H1 (cell line): Measurements from ENCODE around the gene DUS1L. TPM values are rescaled to one million over a fixed set of nuclear protein-coding genes. Genes with fewer than 3 reads are reported as not detected.

Experiments used
- CTCF ChIA-PET: fragments of 300-600 bp; sonication (Branson Sonifier 250); formaldehyde crosslinking; loops from one replicate; lab custom pipeline; 2021; ENCODE audit not compliant: partially characterized antibody; lab: Charles Lee
- POLR2A ChIA-PET: fragments of 300-600 bp; sonication (Branson Sonifier 250); formaldehyde crosslinking; loops from one replicate; lab custom pipeline; 2021; ENCODE audit warnings: inconsistent platforms; ENCODE audit not compliant: partially characterized antibody; lab: Charles Lee
- DNase-seq, 2 experiments: peaks; one replicate each; pipeline versions ENCODE4 v3.0.0 to v3.0.0-alpha.2; 2010 to 2022; ENCODE audit warnings: low spot score in 2 of 2, low read depth in 1 of 2, mixed read lengths in 1 of 2
- FAIRE-seq: peaks from 2 replicates; lab custom pipeline; 2011; peaks lifted over from hg19 to GRCh38; lab: Jason Lieb, UNC
- H2AFZ ChIP-seq: 2 replicates; pipeline ENCODE4 v1.8.1; 2012; ENCODE audit warnings: low read length, inconsistent platforms
- H2AK5ac ChIP-seq: 2 replicates; pipeline ENCODE4 v1.6.1; 2013; ENCODE audit warnings: low read depth, low read length
- H2BK120ac ChIP-seq: replicated peaks from 2 replicates; pipeline ENCODE3; 2013; ENCODE audit warnings: low read depth, low read length, inconsistent platforms
- H2BK12ac ChIP-seq: 2 replicates; pipeline ENCODE4 v1.6.1; 2013; ENCODE audit warnings: low read depth, low read length
- H2BK15ac ChIP-seq: 2 replicates; pipeline ENCODE4 v1.6.1; 2013; ENCODE audit warnings: low read length
- H2BK20ac ChIP-seq: 2 replicates; pipeline ENCODE4 v1.6.1; 2013; ENCODE audit warnings: low read length
- H2BK5ac ChIP-seq: 2 replicates; pipeline ENCODE4 v1.6.1; 2013; ENCODE audit warnings: low read depth, low read length
- H3K14ac ChIP-seq: 2 replicates; pipeline ENCODE4 v1.6.1; 2013; ENCODE audit warnings: inconsistent platforms; ENCODE audit not compliant: insufficient read length
- H3K18ac ChIP-seq: 2 replicates; pipeline ENCODE4 v1.6.1; 2013; ENCODE audit warnings: low read length; ENCODE audit errors: extremely low read depth
- H3K23ac ChIP-seq: 2 replicates; pipeline ENCODE4 v1.6.1; 2013; ENCODE audit warnings: inconsistent platforms; ENCODE audit not compliant: insufficient read length
- H3K23me2 ChIP-seq: 2 replicates; pipeline ENCODE4 v1.6.1; 2013; ENCODE audit warnings: low read depth, low read length
- H3K27ac ChIP-seq: 2 replicates; pipeline ENCODE4 v1.6.1; 2011; ENCODE audit warnings: low read depth, low read length, inconsistent platforms
- H3K27me3 ChIP-seq, 4 experiments: replicated peaks in 1 of 4; 1 replicate in 1 of 4; 2 replicates in 3 of 4; pipeline versions ENCODE4 v1.6.1 to v1.8.1; 2011 to 2013; ENCODE audit warnings: low read length in 3 of 4, mild to moderate bottlenecking in 3 of 4, inconsistent platforms in 2 of 4, mixed read lengths in 2 of 4, moderate library complexity in 1 of 4; ENCODE audit not compliant: control insufficient read depth in 3 of 4, insufficient read depth in 3 of 4; ENCODE audit errors: extremely low read depth in 1 of 4
- H3K36me3 ChIP-seq, 4 experiments: 2 replicates each; pipeline versions ENCODE4 v1.6.1 to v1.8.1; 2011 to 2013; ENCODE audit warnings: mild to moderate bottlenecking in 4 of 4, low read length in 3 of 4, moderate library complexity in 2 of 4, control low read depth in 1 of 4, inconsistent platforms in 1 of 4; ENCODE audit not compliant: insufficient read depth in 4 of 4, control insufficient read depth in 2 of 4
- H3K4ac ChIP-seq: replicated peaks from 2 replicates; pipeline ENCODE3; 2013; ENCODE audit warnings: low read length, low read depth, mixed read lengths, inconsistent platforms; ENCODE audit not compliant: insufficient read length
- H3K4me1 ChIP-seq, 4 experiments: replicated peaks in 1 of 4; 1 replicate in 1 of 4; 2 replicates in 3 of 4; pipeline versions ENCODE4 v1.6.1 to v1.8.1; 2011 to 2013; ENCODE audit warnings: low read length in 3 of 4, inconsistent platforms in 2 of 4, mixed read lengths in 1 of 4; ENCODE audit not compliant: insufficient read depth in 4 of 4, control insufficient read depth in 3 of 4
- H3K4me2 ChIP-seq, 2 experiments: 2 replicates each; pipeline versions ENCODE4 v1.6.1 to v1.8.1; 2011 to 2013; ENCODE audit warnings: low read depth in 2 of 2, low read length in 2 of 2, control low read depth in 1 of 2, inconsistent platforms in 1 of 2, mild to moderate bottlenecking in 1 of 2; ENCODE audit not compliant: insufficient read depth in 1 of 2
- H3K4me3 ChIP-seq, 4 experiments: fragments of 200-600, 300-600 bp in 1 of 4; sonication (generic), shearing (Covaris generic), sonication (Bioruptor Twin) in 1 of 4; 2 replicates each; pipeline versions ENCODE4 v1.5.1 to v1.8.1; 2011 to 2016; ENCODE audit warnings: low read length in 4 of 4, low read depth in 3 of 4, control low read depth in 2 of 4, inconsistent platforms in 2 of 4, mild to moderate bottlenecking in 2 of 4, mixed read lengths in 1 of 4, moderate library complexity in 1 of 4; ENCODE audit not compliant: insufficient read depth in 2 of 4; ENCODE audit errors: extremely low read depth in 1 of 4
- H3K56ac ChIP-seq: replicated peaks from 2 replicates; pipeline ENCODE3; 2013; ENCODE audit warnings: low read depth, mild to moderate bottlenecking, mixed read lengths, low read length, inconsistent platforms; ENCODE audit not compliant: insufficient read length
- H3K79me1 ChIP-seq: 2 replicates; pipeline ENCODE4 v1.6.1; 2013; ENCODE audit warnings: low read depth, low read length, control low read depth
- H3K79me2 ChIP-seq, 2 experiments: 2 replicates each; pipeline versions ENCODE4 v1.6.1 to v1.8.1; 2012 to 2013; ENCODE audit warnings: low read length in 2 of 2, mild to moderate bottlenecking in 2 of 2, inconsistent platforms in 1 of 2; ENCODE audit not compliant: insufficient read depth in 2 of 2, control insufficient read depth in 1 of 2
- H3K9ac ChIP-seq, 4 experiments: replicated peaks in 1 of 4; 1 replicate in 1 of 4; 2 replicates in 3 of 4; pipeline versions ENCODE4 v1.6.1 to v1.8.1; 2011 to 2013; ENCODE audit warnings: low read depth in 3 of 4, low read length in 3 of 4, control low read depth in 2 of 4, mild to moderate bottlenecking in 2 of 4, moderate library complexity in 2 of 4, inconsistent platforms in 1 of 4; ENCODE audit errors: extremely low read depth in 1 of 4
- H3K9me3 ChIP-seq, 2 experiments: 2 replicates each; pipeline versions ENCODE4 v1.6.1 to v1.8.1; 2012 to 2013; ENCODE audit warnings: mild to moderate bottlenecking in 2 of 2, moderate library complexity in 2 of 2, control low read depth in 1 of 2, inconsistent platforms in 1 of 2, low read depth in 1 of 2, low read length in 1 of 2, mixed read lengths in 1 of 2; ENCODE audit not compliant: insufficient read depth in 2 of 2
- H4K20me1 ChIP-seq, 2 experiments: replicated peaks in 1 of 2; 2 replicates each; pipeline versions ENCODE3 to v1.8.1; 2011 to 2013; ENCODE audit warnings: inconsistent platforms in 2 of 2, low read length in 2 of 2, mild to moderate bottlenecking in 1 of 2; ENCODE audit not compliant: insufficient read depth in 2 of 2, control insufficient read depth in 1 of 2
- H4K5ac ChIP-seq: 2 replicates; pipeline ENCODE4 v1.6.1; 2013; ENCODE audit warnings: low read length, low read depth, mixed read lengths, inconsistent platforms; ENCODE audit not compliant: insufficient read length
- H4K8ac ChIP-seq: 2 replicates; pipeline ENCODE4 v1.8.0; 2013; ENCODE audit warnings: mild to moderate bottlenecking, moderate library complexity, low read length, inconsistent platforms; ENCODE audit not compliant: insufficient read depth; ENCODE audit errors: extremely low read depth
- H4K91ac ChIP-seq: replicated peaks from 2 replicates; pipeline ENCODE3; 2013; ENCODE audit warnings: low read length, mixed read lengths, inconsistent platforms; ENCODE audit not compliant: insufficient read length
- EP300 ChIP-seq, 2 experiments: IDR thresholded peaks; 1 replicate in 1 of 2; 2 replicates in 1 of 2; pipeline ENCODE4 v1.6.1; 2011 to 2012; ENCODE audit warnings: low read depth in 2 of 2, low read length in 2 of 2, mild to moderate bottlenecking in 2 of 2, borderline replicate concordance in 1 of 2, inconsistent platforms in 1 of 2, moderate library complexity in 1 of 2
- RAD21 ChIP-seq, 2 experiments: IDR thresholded peaks in 1 of 2; conservative IDR thresholded peaks in 1 of 2; 2 replicates each; pipeline ENCODE4 v1.6.1; 2011; ENCODE audit warnings: low read depth in 2 of 2, low read length in 2 of 2, improper control_type of control experiment in 1 of 2, inconsistent platforms in 1 of 2, mild to moderate bottlenecking in 1 of 2, moderate library complexity in 1 of 2
- WGBS, 2 experiments: shearing (Covaris generic) in 1 of 2; methylation state at CpG; one replicate each; pipeline versions ENCODE4 v1.1.6 to v1.1.7; 2013 to 2015; ENCODE audit warnings: low lambda C conversion rate in 2 of 2, mixed read lengths in 2 of 2, inconsistent platforms in 1 of 2, low coverage in 1 of 2, missing lambda C conversion rate in 1 of 2; ENCODE audit not compliant: insufficient replicate concordance in 2 of 2, insufficient coverage in 1 of 2, insufficient read length in 1 of 2; ENCODE audit errors: extremely low coverage in 1 of 2, missing lambda C conversion rate in 1 of 2; 5-methylcytosine and 5-hydroxymethylcytosine counted together
- polyA plus RNA-seq, 7 experiments: library from polyadenylated mRNA; depleted of rRNA in 3 of 7; stranded (reverse) in 5 of 7; unstranded in 2 of 7; fragments of >200 nt in 5 of 7; fragments of 200-250 nt in 2 of 7; gene quantifications; 1 replicate in 5 of 7; 2 replicates in 1 of 7; 4 replicates in 1 of 7; pipeline versions ENCODE4 v1.2.1 to v1.2.3, GENCODE V29; 2011 to 2013; ENCODE audit warnings: missing spikeins in 2 of 7, mixed read lengths in 2 of 7
- total RNA-seq: library from RNA; stranded (reverse); fragmentation: NEBNext Ultra II Directional; extraction: Animal tissue kit (Norgen Biotek cat#: 25700); gene quantifications from 2 replicates; pipeline ENCODE4 v1.2.1, GENCODE V29; 2021
- TF ChIP-seq, protein P1 (sequence below): IDR thresholded peaks from 2 replicates; pipeline ENCODE4 v1.6.1; 2011; ENCODE audit warnings: low read length, improper control_type of control experiment
- TF ChIP-seq, protein P2 (sequence below), 3 experiments: IDR thresholded peaks; 1 replicate in 2 of 3; 2 replicates in 1 of 3; pipeline versions ENCODE4 v1.5.1 to v1.6.1; 2011; ENCODE audit warnings: low read length in 3 of 3, mild to moderate bottlenecking in 3 of 3, inconsistent platforms in 2 of 3, low read depth in 1 of 3, moderate library complexity in 1 of 3; ENCODE audit not compliant: insufficient read depth in 1 of 3; ENCODE audit errors: control extremely low read depth in 1 of 3

Gene DUS1L
- total and polyA plus RNA-seq, 2 of the 8 experiments (the other 6 are each of a cell fraction or from before 2014, with no cell fraction given), result 34.5 to 69.1 TPM

DNA sequence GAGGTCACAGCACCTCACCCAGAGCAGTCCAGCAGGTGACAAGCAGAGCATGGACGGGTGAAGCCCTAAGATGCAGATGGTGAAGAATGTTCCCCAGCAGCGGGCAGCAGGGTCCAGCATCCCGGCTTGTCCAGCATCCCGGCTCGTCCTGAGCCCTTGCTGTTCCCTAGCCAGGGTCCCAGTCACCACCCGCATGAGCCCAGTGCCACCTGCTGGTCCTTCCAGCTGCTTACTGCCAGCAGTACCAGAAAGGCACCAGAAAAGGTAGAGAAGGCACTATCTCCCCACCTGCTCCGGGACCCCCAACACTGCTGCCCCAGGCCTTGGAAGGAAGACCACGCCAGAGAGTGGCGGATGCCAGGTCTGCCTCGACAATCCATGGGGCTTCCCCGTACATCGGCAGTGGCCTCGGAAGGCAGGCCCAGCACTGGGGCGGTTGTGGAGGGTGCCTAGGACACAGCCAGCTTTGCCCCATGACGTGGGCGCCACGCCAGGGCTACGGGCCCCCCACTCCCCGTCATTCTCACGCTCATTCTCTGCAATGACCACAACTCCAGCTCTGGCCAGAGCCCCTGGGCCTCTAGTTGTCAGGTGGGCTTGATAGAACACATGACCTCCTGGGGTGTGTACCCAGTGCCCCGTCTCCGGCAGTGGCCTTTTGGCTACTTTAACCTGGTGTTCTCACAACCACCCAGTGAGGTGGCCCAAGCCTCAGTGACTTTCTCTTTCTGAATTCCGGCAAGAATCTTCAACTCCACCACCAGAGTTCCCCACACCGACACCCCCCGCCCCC, 44.3 kb downstream of the DUS1L start:
- no peak for FAIRE-seq

More for the DNA sequence above, 44.3 kb downstream of the DUS1L start:
- Histone ChIP-seq H2BK15ac (no peak overlapping the region), H2BK5ac (no peak overlapping the region), H3K23ac (no peak overlapping the region), H3K4me3 (peak overlapping the region; percentile 83 to 93 (median 86); a peak in 5 of 8 replicates), H3K56ac (no peak overlapping the region), H3K9me3 (no peaks in the 10 kb centered on the region), H2BK12ac (no peak overlapping the region), H3K27me3 (no peaks in the 10 kb centered on the region), H2BK20ac (no peak overlapping the region), H3K36me3 (no peaks in the 10 kb centered on the region), H4K5ac (no peak overlapping the region), H3K4ac (peak overlapping the region; percentile 44), H3K4me2 (peak overlapping the region; percentile 87 to 92; a peak in 3 of 4 replicates), H3K79me1 (peaks cover 4% of the 10 kb centered on the region; the same call in 1 of the 2 replicates), H3K9ac (no peak overlapping the region; a peak in 1 of 7 replicates), H3K27ac (no peak overlapping the region), H4K8ac (no peak overlapping the region), H2AFZ (no peak overlapping the region), H3K23me2 (peaks cover 12% of the 10 kb centered on the region), H3K18ac (no peak overlapping the region), H3K4me1 (peaks cover 0 to 14% (median 8%) of the 10 kb centered on the region in 4 experiments; a peak in 5 of 7 replicates), H3K14ac (no peak overlapping the region), H2AK5ac (no peak overlapping the region), H4K20me1 (peaks cover 7 to 14% of the 10 kb centered on the region in 2 experiments), H3K79me2 (peaks cover 0 to 12% of the 10 kb centered on the region in 2 experiments; a peak in 1 of 4 replicates), H2BK120ac (no peak overlapping the region), H4K91ac (no peak overlapping the region)
- POLR2A ChIA-PET, result interaction anchor here (0.7 to 4.3 kb wide), 10 partner anchors 9 to 135 kb away, joined by 3 to 22 read pairs (median 7); partner anchors contain the start of genes FASN and RAC3
- WGBS, 2 experiments, result 93% methylated on average over 25 of the region's 25 CpGs; no CpG with 5 or more reads in 1 of the 2 experiments
- no peak for DNase-seq
- CTCF ChIA-PET, result interaction anchor here (0.6 to 4.7 kb wide), 28 partner anchors 9 to 121 kb away, joined by 3 to 29 read pairs (median 6); partner anchors contain the start of genes ASPSCR1, DUS1L, MAFG and SIRT7
- no peak for TF ChIP-seq EP300 (IDR thresholded peaks at IDR 0.05; ENCODE audit: borderline replicate concordance in 1 of 2, low read depth in 2 of 2, low read length in 2 of 2)
- TF ChIP-seq, protein P1, sequence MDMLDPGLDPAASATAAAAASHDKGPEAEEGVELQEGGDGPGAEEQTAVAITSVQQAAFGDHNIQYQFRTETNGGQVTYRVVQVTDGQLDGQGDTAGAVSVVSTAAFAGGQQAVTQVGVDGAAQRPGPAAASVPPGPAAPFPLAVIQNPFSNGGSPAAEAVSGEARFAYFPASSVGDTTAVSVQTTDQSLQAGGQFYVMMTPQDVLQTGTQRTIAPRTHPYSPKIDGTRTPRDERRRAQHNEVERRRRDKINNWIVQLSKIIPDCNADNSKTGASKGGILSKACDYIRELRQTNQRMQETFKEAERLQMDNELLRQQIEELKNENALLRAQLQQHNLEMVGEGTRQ, result no peak
- TF ChIP-seq, protein P2, sequence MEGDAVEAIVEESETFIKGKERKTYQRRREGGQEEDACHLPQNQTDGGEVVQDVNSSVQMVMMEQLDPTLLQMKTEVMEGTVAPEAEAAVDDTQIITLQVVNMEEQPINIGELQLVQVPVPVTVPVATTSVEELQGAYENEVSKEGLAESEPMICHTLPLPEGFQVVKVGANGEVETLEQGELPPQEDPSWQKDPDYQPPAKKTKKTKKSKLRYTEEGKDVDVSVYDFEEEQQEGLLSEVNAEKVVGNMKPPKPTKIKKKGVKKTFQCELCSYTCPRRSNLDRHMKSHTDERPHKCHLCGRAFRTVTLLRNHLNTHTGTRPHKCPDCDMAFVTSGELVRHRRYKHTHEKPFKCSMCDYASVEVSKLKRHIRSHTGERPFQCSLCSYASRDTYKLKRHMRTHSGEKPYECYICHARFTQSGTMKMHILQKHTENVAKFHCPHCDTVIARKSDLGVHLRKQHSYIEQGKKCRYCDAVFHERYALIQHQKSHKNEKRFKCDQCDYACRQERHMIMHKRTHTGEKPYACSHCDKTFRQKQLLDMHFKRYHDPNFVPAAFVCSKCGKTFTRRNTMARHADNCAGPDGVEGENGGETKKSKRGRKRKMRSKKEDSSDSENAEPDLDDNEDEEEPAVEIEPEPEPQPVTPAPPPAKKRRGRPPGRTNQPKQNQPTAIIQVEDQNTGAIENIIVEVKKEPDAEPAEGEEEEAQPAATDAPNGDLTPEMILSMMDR (IDR thresholded peaks at IDR 0.05; ENCODE audit: control extremely low read depth in 1 of 3, insufficient read depth in 1 of 3, low read depth in 1 of 3, low read length in 3 of 3), result peak; percentile 47 to 55 (median 51)
- peak; percentile 56 to 75 for TF ChIP-seq RAD21 (IDR thresholded peaks at IDR 0.05 in 1 of 2, conservative IDR thresholded peaks at IDR 0.05 in 1 of 2; ENCODE audit: low read depth in 2 of 2, low read length in 2 of 2)
